MM.1S (cell line): ENCODE results near the gene RAB3GAP2.

ENCODE experiments used
- CTCF ChIP-seq: fragments of 300-600 bp; sonication (generic); IDR thresholded peaks from 2 replicates; pipeline ENCODE4 v1.5.1; 2016; ENCODE audit warnings: antibody characterized with exemption, low read length, mixed read lengths
- EZH2phosphoT487 ChIP-seq: fragments of 300-600 bp; sonication (generic); IDR thresholded peaks from 2 replicates; pipeline ENCODE4 v1.6.1; 2018; ENCODE audit warnings: antibody characterized with exemption, low read length

DNA sequence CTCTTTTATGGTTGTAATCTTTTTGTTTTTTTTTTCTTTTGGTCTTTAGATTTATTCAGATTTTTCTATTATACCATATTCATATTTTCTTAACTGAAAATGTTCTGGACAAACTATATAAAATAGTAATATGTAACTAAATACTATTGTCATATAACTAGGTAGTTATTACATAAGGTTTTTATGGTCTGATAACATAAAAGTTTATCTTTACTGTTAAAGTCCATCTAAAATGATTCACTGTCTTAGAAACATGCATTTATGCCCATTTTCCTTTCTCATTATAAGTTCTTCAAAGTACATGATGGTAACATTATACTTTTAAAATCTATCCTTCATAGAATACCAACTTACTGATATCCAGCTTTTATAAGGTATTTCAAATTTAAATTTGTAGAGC lies 149.2 kb downstream of the RAB3GAP2 start:
- TF ChIP-seq CTCF (no peak), EZH2phosphoT487 (no peak)
